Breast epithelium (tissue), 3 donors: Measurements from ENCODE around the gene HAND2.

Experiments used
- CTCF ChIP-seq, 3 donors: fragments of 450-650 bp; IDR thresholded peaks; one replicate each; pipeline ENCODE4 v1.5.1; 2016 to 2017; ENCODE audit warnings: antibody characterized with exemption in 3 of 3, mild to moderate bottlenecking in 3 of 3, moderate library complexity in 3 of 3
- POLR2A ChIP-seq: fragments of 450-650 bp; IDR thresholded peaks from one replicate; pipeline ENCODE4 v1.6.1; 2016; ENCODE audit warnings: antibody characterized with exemption, mild to moderate bottlenecking, moderate library complexity
- POLR2AphosphoS5 ChIP-seq, 3 donors: sonication (generic); formaldehyde crosslinking; IDR thresholded peaks; one replicate each; pipeline ENCODE4 v1.6.1; 2017; ENCODE audit warnings: antibody characterized with exemption in 3 of 3

- TF ChIP-seq CTCF (IDR thresholded peaks at IDR 0.05) (no peak), POLR2A (no peak), POLR2AphosphoS5 (IDR thresholded peaks at IDR 0.05) (no peak)
Measured at GRCh38 chr4:173515458-173515857, 14.6 kb downstream of the HAND2 start.
